ENCODE data around the gene CD38.

CD38 gene

DNA sequence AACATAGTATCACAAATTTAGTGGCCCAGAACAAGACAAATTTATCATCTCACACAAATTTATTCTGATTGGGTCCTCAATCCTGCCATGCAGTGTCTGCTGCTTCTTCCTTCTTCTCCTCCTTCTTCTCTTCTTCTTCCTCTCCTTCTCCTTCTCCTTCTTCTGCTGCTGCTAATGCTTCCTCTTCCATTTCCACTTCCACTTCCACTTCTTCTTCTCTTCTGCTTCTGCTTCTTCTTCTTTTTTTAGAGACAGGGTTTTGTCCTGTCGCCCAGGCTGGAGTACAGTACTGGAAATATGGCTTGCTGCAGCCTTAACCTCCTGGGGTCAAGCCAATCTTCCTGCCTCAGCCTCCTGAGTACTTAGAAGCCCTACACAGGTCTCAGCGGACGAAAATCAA is 122.9 kb downstream of the CD38 start:
- no peaks in the 10 kb centered on the region for H3K27me3 ChIP-seq
- TF ChIP-seq, protein P1, sequence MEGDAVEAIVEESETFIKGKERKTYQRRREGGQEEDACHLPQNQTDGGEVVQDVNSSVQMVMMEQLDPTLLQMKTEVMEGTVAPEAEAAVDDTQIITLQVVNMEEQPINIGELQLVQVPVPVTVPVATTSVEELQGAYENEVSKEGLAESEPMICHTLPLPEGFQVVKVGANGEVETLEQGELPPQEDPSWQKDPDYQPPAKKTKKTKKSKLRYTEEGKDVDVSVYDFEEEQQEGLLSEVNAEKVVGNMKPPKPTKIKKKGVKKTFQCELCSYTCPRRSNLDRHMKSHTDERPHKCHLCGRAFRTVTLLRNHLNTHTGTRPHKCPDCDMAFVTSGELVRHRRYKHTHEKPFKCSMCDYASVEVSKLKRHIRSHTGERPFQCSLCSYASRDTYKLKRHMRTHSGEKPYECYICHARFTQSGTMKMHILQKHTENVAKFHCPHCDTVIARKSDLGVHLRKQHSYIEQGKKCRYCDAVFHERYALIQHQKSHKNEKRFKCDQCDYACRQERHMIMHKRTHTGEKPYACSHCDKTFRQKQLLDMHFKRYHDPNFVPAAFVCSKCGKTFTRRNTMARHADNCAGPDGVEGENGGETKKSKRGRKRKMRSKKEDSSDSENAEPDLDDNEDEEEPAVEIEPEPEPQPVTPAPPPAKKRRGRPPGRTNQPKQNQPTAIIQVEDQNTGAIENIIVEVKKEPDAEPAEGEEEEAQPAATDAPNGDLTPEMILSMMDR (IDR thresholded peaks at IDR 0.05; ENCODE audit: low read depth, low read length): no peak
- H3K4me1 ChIP-seq: no peaks in the 10 kb centered on the region
- DNase-seq: no peak
- no peaks in the 10 kb centered on the region for H3K9me3 ChIP-seq
- no peak overlapping the region for H3K4me3 ChIP-seq (ENCODE audit: low read depth, low read length)
- no peaks in the 10 kb centered on the region for H3K36me3 ChIP-seq

DNA sequence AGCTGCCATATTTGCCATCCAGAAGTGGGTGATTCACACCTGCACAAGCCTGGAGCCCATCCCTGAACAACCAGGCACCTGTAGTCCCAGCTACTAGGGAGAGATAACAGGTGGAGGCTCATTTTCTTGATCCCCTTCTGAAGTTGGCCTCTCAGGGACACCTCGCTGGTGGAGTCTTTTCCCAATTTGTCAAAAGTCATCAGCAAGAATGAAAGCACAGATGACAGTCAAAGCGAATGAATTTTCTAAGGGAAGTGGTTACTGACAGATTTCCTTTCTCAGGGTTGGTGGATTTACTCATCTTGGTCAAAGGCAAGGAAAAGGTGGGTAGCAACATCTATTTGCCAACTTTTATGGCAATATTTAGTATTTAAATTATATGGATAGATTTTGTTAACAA is 123.9 kb downstream of the CD38 start:
- Histone ChIP-seq H3K4me1 (no peaks in the 10 kb centered on the region), H3K9me3 (no peaks in the 10 kb centered on the region), H3K36me3 (no peaks in the 10 kb centered on the region), H3K27me3 (no peaks in the 10 kb centered on the region), H3K4me3 (ENCODE audit: low read depth, low read length) (no peak overlapping the region)
- TF ChIP-seq, protein P1 (IDR thresholded peaks at IDR 0.05; ENCODE audit: low read depth, low read length): no peak
- DNase-seq: no peak

DNA sequence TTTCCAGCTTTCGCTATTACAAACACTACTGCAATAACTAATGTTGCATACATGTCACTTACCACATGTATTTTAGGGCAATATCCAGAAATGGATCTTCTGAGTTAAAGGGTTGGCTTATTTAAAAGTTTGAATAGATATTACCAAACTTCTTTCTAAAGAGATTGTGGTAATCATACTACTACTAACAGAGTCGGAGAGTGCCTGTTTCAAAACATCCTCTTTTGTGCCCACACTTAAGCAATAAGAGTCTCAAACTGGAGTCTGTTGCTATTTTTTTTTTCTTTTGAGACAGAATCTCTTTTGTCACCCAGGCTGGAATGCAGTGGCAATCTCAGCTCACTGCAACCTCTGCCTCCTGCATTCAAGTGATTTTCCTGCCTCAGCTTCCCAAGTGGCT is 124.6 kb downstream of the CD38 start:
- TF ChIP-seq, protein P1 (IDR thresholded peaks at IDR 0.05; ENCODE audit: low read depth, low read length): no peak
- H3K27me3 ChIP-seq: no peaks in the 10 kb centered on the region
- no peak for DNase-seq
- H3K9me3 ChIP-seq: no peaks in the 10 kb centered on the region
- H3K4me1 ChIP-seq: no peaks in the 10 kb centered on the region
- no peak overlapping the region for H3K4me3 ChIP-seq (ENCODE audit: low read depth, low read length)
- no peaks in the 10 kb centered on the region for H3K36me3 ChIP-seq

All from BE2C (cell line).